Measurements from ENCODE around the gene SNX11.

Gene SNX11

DNA sequence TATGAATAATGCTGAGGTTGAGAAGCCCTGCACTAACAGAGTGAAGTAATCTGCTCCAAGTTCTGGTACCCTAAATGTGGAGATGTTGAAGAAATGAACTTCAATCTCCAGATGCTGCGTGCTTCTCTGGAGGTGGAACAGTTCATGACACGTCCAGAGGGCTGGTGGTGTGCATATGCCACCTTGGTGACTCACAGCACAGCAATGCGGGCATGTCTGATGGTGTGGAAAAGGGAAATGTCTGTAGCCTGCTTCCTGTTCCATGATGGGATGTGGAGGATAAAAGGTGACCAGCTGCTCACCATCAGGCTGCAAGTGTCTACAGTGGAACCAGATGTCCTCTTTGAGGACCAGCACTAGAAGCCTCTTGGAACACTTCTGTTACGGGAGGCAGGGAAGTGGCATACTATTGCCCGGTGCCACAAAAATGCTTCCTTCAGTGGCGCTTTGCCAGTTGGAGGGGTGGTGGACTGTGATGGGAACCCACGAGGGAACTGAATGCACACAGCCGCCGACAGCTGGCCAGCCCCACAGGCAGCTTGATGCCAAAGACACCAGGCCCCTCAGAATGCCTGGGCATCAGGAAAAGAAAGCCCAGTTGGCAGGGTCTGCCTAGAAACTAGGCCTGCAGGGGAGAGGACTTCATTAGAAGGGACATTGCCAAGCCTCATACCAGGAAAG lies 19.9 kb downstream of the SNX11 start:
- H3K4me3 ChIP-seq (ENCODE audit: low read depth, low read length): no peak overlapping the region
- DNase-seq (ENCODE audit: low read depth): no peak

DNA sequence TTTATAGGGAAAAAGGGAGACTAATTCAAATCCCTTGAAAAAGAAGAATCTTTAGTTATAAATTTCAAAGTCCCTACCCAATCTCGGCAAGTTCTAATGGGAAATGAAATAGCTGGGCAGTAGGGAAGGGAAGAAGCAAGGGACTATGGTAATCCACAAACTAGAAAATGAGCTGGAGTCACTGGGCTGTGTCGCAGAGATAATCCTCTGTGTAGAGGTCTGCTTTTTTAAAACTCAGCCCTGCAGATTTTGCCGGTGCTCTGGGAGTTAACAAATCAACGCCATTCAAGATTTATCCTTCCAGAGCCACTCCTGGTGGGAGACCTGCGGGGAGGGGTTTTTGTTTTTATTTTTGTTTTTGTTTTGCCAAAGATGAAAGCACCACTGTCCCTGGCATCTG lies 20.8 kb downstream of the SNX11 start:
- no peak overlapping the region for H3K4me3 ChIP-seq (ENCODE audit: low read depth, low read length)
- DNase-seq (ENCODE audit: low read depth): no peak

DNA sequence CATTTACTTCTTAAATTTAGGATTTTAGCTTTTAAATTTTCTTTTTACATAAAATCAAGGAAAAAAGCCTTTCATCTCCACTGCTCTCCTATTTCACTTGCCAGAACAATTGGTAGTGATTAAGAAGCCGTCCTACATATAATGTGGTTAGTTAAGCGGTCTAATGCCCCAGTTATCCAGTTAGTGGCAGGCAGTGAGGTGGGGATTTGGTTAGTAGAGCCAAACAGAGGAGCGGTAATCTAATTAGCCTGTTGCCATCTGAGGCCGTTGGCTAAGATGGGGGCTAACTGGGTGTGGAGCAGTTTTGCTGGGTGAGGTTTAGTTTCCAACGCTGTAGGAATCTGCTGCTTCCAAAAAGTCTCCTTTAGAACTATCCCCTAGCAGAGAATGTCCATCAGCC lies 22.4 kb downstream of the SNX11 start:
- DNase-seq (ENCODE audit: low read depth): no peak
- no peak overlapping the region for H3K4me3 ChIP-seq (ENCODE audit: low read depth, low read length)

DNA sequence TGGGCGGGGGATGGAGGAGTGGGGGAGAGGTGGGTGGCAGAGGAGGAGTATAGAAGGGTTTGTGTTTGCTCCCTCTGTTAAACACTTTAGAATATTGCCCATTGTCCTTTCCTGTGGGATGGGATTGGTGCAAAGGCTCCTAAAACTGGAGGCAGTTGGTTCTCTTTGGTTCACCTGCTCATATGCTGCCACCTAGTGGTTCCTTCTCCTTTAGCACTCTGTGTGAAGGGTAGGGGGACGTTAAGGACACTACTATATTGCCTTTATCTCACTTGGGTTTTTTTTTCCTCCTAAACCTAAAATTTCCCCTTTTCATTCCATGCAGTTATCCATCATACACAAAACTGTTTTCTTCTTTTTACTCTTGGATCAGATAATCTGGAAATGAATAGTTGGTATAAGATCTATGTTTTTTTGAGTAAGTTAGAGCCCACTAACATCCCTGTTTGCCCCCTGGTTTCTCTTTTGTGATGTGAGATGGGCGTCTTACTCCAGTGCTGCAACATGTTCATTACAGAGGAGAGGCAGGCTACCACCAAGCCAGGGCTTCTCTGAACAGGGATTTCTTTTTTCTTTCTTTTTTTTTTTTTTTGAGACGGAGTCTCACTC lies 23.8 kb downstream of the SNX11 start:
- H3K4me3 ChIP-seq (ENCODE audit: low read depth, low read length): no peak overlapping the region
- no peak for DNase-seq (ENCODE audit: low read depth)

DNA sequence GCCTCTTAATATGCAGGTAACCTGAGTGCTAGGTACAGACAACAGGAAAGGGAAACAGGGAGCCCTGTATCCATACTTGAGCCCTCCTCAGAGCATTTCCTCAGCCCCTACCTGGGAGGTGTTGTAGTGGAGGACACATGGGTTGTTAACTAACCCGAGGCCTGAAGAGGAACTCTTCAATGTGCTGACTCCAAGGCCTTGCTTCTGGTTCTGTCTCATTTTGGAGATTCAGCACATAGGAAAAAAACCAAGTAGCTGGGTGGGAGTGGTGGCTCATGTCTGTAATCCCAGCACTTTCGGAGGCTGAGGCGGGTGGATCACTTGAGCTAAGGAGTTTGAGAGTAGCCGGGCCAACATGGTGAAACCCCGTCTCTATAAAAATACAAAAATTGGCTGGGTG lies 24.8 kb downstream of the SNX11 start:
- no peak for DNase-seq (ENCODE audit: low read depth)
- no peak overlapping the region for H3K4me3 ChIP-seq (ENCODE audit: low read depth, low read length)

DNA sequence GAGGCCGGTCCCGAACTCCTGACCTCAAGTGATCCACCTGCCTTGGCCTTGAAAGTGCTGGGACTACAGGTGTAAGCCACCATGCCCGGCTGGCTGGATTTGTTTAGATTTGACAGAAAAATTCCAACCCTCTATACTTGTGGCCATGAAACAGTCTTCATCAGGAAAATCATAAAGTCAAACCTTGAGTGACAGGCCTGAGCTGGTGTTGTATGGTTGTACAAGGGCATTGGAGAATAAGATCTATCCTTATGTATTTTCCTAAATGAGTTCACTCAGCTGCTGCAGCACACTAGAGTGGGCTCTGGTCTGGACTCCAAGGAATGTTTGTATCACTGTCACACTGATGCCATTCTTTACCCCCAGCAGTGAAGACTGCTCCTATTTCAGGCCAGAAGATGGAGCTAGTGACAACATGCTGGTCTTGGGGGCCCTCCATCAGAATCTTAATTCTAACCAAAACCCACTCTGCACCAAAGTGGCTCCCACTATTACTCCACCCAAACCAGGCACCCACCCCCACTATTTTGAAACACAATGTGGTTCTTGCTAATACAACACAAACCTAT lies 27.4 kb downstream of the SNX11 start:
- H3K4me3 ChIP-seq (ENCODE audit: low read depth, low read length): no peak overlapping the region
- no peak for DNase-seq (ENCODE audit: low read depth)

DNA sequence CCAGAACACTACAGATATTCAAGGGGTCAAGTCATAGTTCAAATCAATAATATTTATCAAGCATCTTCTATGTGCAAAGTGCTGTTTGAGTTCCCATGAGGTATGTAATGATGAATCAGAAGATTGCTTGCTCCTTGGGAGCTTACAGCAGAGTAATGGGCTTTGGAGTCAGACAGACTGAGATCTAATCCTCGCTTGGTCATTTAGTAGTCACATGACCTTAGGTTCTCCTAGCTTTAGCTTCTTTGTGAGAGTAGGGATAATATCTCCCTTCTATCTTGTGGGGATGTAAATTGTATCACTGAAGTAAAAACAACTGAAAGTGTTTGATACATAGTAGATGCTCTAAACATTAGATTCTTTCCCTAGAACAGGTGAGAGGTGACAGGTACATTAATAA lies 30.1 kb downstream of the SNX11 start:
- no peak for DNase-seq (ENCODE audit: low read depth)

DNA sequence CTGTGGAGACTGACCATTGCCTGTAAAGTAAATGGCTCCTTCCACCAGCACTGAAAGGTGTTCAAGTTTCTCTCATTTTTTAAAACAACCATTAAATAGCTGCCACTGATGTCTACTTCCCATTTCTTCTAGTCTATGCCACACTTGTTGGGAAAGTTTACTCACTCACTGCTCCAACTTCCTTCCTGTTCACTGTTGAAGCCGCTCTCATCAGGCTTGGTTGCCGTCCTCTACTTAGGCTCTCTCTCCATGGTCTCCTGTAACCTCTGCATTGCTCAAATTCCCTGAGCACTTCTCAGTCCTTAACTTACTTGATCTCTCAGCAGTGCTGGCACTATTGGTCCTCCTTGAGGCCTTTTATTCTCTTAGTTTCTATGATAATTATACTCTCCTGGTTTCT lies 32.4 kb downstream of the SNX11 start:
- no peak for DNase-seq (ENCODE audit: low read depth)
- H3K4me3 ChIP-seq (ENCODE audit: low read depth, low read length): no peak overlapping the region

More for the DNA sequence above, 30.1 kb downstream of the SNX11 start:
- no peak overlapping the region for H3K4me3 ChIP-seq (ENCODE audit: low read depth, low read length)

DNA sequence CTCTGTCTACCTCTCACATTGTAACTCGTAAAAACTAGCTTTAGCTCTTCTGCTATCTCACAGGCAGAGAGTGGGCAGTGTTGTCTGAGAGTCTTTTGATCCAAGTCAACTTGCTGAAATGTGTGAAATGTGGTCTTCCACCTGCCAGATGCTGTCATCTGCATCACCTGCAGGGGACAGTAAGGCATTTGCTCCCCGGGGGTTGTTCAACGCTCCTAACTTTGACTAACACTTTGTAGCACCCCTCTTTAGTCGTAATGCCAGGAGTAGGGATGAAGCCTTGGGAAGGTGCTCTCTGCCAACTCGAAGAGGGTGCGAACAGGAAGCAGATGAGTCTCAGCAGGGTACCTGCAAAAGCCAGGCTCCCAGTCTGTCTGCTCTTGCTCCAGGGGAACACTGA lies 36.1 kb downstream of the SNX11 start:
- H3K4me3 ChIP-seq (ENCODE audit: low read depth, low read length): no peak overlapping the region
- DNase-seq (ENCODE audit: low read depth): no peak

DNA sequence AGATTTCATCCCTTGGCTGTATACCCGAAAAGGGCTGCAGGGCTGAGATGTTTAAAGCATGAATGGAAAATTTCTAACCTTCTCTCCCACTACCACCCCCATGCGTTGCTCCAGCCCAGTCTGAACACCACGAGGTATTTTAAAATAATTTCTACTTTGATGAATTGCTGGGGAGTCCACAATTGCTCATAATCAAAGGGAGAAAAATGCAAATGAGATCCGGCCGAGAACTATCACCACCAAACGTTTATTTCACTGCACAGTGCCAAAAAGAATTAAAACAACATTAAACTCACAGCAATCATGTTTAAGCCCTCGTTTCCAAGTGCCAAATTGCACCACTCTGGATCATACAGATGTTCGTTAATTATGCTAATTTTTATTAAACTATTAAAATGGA lies 36.7 kb downstream of the SNX11 start:
- no peak for DNase-seq (ENCODE audit: low read depth)
- no peak overlapping the region for H3K4me3 ChIP-seq (ENCODE audit: low read depth, low read length)

DNA sequence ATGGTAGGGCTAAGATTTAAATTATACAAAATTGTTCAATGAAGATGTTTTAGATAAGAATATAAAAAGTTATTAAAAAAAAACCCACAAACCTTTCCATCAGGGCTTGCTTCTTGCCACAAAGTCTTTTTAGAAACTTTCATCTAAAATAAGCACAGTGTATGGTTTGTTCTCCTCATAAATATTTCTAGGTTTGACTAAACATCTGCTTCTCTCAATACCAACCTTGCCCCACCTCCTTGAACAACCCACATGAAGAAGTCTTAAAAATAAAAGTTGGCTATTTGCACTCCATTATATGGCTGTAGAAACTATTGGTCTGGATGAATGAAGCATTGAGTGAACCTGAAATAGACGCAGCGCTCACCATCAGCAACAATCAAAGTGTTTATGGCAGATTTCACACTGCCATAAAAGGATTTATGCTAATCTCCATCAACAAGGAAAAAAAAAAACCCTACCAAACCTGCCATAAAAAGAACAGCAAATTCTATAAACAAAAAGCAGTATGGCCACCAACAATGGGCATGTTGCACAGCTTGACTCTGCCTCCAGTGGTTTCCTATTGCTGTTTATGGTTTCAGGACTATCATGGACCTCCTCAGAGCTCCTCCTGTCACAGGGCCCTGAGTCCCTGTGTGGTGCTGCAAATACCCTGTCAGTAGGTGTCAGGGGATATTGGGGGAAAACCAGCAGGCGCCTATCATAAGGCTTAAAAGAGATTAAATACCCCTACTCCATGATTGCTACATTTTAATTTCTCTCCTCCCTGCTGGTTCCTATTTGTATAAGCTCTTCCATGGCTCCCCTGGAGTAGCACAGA lies 37.6 kb downstream of the SNX11 start:
- H3K4me3 ChIP-seq (ENCODE audit: low read depth, low read length): no peak overlapping the region
- no peak for DNase-seq (ENCODE audit: low read depth)

DNA sequence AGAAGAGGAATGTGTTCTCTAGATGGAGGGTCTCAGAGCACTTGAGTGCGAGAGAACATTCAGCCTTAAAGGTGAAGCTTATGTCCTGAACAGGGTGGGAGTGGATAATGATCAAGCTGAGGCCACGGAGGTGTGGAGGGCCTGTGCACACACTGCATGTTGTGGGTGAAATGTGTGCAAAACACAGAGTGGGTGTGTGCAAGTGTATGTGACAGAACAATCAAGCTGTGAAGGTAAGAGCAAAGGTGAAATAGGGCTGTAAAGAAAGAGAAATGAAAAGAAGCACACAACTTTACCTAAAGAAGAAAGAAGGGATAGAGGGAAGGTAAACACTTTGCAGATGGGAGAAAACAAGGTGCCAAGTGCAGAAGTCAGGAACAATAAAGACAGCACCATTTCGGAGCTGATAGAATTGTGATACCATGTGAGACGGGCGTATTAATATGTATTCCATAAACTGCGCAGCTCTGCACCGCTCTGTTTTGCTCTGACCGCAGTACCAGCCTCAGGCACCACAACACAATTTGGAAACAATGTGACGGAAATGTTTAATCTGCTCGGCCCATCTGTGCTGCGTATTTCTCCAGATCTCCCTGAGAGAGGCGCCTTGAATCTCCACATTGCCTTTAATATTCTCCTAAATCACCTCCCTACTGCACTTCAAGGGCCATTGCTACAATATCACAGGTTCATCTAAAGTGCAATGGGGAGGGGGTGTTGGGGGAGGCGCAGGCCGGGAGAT lies 40.6 kb downstream of the SNX11 start:
- DNase-seq (ENCODE audit: low read depth): no peak
- H3K4me3 ChIP-seq (ENCODE audit: low read depth, low read length): no peak overlapping the region

DNA sequence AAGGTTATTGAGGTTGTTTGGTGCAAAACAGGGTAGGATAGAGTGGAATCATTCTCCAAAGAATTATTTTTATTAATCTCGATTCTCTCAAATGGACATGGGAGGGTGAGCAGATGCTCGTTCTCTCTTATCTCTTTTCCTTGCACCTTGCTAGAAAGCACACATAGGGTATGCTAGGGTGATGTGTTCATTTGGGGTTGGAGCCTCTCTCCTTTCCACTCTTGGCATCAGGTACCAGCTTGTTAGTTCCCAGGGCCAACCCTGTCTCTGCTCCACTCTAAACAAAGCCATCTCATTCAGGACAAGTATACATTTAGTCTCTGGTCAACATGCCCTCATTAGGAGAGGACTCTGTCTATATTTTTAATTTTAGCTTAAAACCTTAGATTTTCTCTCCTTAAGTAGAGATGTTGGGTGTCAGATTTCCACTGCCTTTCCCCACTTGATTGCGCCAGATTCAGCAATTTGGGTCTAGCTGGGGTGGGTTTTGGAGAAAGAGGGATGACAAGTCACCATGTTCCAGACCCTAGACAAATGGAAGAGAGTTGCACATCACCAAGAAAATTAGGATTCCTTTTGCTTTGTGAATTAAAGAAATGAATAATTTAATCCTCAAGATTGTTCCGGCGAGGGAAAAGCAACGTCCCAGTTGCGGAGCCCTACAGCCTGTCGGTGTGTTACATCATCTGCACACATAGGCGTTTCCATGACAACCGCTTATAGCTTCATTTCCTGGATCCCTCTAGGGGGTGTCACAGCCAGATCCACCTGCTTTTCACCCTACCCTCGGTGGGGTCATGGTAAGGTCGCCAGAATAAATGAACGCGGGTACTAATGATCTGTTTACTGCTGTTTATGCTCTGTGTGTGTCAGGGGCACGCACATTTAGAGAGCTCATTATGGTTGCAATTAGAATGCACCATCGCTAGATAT lies 41.6 kb downstream of the SNX11 start:
- H3K4me3 ChIP-seq (ENCODE audit: low read depth, low read length): no peak overlapping the region
- no peak for DNase-seq (ENCODE audit: low read depth)

DNA sequence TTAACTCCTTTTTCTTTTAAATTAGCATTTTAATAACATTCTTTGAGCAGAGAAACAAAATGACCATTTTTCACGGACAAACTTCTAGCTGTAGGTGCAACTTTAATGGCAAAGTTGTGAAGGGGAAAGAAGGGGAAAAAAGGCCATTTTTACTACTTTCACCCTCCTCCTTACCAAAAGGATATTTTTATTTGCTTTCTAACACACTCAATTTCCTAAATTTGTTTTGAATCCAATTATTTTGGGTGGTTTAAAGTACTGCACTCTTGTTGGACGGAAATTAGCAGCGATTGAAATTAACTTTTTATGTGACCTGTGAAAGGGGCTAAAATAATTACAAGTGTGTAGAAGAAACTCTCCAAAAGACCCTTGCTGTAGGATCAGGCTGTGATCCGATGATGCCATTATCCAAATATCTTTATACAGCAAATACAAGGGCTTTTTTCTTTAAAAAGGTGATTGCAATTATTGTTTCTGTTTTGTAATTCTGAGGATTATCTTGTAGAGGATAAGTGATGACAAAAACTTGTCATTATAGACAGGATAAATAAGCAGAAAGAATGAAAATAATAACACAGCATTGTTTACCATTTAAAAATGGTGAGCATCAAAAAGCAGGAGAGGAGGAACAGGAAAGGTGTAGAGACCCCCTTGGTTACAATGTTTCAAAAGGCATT lies 42.4 kb downstream of the SNX11 start:
- H3K4me3 ChIP-seq (ENCODE audit: low read depth, low read length): no peak overlapping the region
- no peak for DNase-seq (ENCODE audit: low read depth)

DNA sequence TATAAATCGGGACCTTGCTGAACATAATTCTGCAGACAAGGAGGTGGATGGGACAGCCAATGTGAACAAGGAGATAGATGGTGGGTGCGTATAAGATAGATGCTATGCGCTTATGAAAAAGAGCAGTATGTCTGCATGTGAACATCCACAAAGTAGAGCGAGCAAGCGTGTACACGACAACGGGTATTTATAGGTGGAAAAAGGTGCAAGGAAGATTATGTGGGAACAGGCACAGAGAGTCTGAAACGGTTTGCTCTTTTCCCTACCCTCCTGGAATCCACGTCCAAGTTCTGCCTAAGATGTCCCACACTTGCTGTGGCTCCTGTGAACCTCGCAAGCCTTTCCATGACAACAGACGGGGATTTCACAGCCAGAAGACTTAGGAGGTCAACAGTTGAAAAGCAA lies 43.0 kb downstream of the SNX11 start:
- H3K4me3 ChIP-seq (ENCODE audit: low read depth, low read length): no peak overlapping the region
- no peak for DNase-seq (ENCODE audit: low read depth)

DNA sequence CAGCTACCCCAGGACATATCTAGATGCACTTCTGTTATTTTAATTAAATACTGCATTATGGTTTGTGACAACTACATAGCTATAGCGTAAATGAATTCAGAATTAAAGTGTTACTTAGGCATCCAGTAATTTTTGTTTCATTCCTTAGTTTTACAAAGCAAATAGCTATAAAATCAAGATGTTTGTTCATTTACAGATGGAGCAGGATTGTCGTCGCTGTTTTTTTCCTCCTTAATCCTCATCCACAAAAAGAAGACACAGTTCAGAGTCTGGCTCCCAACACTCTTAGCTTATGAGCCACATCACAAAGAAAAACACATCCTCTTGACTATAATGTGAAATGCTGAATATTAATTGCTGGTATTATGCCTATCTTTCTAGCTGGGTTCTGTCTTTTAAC lies 43.7 kb downstream of the SNX11 start:
- DNase-seq (ENCODE audit: low read depth): no peak
- no peak overlapping the region for H3K4me3 ChIP-seq (ENCODE audit: low read depth, low read length)

DNA sequence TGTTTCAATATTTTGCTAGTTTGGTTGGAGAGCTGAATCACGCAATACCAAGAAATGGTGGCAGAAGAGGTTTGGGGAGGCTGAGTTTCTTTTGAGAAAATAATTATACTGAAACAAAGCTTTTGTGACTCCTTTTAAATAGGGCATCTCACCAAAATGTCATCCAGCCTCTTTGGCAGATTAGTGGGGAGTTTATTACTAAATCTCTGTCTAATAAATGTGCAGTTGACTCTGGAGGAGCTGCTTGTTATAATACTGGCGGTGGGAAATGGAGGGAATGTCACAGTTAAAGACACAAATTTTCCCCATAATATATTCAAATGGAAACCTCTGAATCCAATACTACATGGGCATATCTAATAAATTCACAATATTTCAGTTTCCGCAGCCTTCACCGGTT lies 44.7 kb downstream of the SNX11 start:
- DNase-seq (ENCODE audit: low read depth): no peak

DNA sequence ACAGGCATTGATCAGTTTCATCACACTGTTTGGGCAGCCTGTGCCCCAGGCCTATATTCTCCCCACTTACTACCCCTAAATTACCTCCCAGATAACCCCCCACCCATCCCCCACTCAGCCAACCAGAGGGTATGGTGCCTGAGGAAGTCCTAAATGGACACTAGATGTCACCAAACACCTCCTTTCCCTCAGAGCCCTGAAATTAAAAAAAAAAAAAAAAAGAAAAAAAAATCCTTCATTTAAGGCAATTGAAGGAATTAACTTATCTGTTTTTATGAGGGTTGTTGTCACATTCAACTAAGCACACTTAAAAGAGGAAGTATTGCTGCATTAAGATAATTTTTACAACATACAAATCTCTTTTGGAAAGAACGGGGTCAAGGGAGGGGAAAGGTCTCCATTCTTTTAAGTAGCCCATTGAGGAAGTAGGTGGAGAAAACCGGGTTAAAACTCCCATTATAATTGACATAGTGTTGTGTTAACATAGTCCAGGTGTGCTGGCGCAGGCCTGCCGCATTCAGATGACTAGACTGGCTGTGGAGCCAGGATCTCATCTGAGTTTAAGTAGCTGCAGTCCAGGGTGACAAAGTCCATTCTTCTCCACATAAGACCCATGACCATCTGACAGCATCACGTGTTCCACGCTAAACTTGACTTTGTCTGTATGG lies 46.3 kb downstream of the SNX11 start:
- no peak overlapping the region for H3K4me3 ChIP-seq (ENCODE audit: low read depth, low read length)
- DNase-seq (ENCODE audit: low read depth): no peak

More for the DNA sequence above, 44.7 kb downstream of the SNX11 start:
- no peak overlapping the region for H3K4me3 ChIP-seq (ENCODE audit: low read depth, low read length)

Measured in skeletal muscle cell (primary cell).